Liver (tissue), 9 donors: ENCODE measurements around the gene YLPM1. TPM values are rescaled to one million over a fixed set of nuclear protein-coding genes. Genes with fewer than 3 reads are reported as not detected.

Source experiments
- DNase-seq: peaks from one replicate; pipeline ENCODE4 v3.0.0-alpha.2; 2017; ENCODE audit warnings: low spot score
- H3K27ac ChIP-seq, 2 donors: one replicate each; pipeline ENCODE4 v1.7.0; 2013; ENCODE audit warnings: inconsistent platforms in 2 of 2, low read length in 2 of 2, control low read depth in 1 of 2, low read depth in 1 of 2, mild to moderate bottlenecking in 1 of 2
- H3K27me3 ChIP-seq, 4 donors: one replicate each; pipeline versions ENCODE4 v1.6.1 to v1.7.0; 2013; ENCODE audit warnings: low read length in 3 of 4, inconsistent platforms in 1 of 4, mild to moderate bottlenecking in 1 of 4, moderate library complexity in 1 of 4; ENCODE audit not compliant: control insufficient read depth in 4 of 4, insufficient read depth in 4 of 4
- H3K36me3 ChIP-seq, 4 donors: one replicate each; pipeline versions ENCODE4 v1.6.1 to v1.7.0; 2013; ENCODE audit warnings: low read length in 3 of 4, mild to moderate bottlenecking in 3 of 4, low read depth in 1 of 4, moderate library complexity in 1 of 4; ENCODE audit not compliant: control insufficient read depth in 4 of 4, insufficient read depth in 3 of 4
- H3K4me1 ChIP-seq, 4 donors: one replicate each; pipeline versions ENCODE4 v1.6.1 to v1.7.0; 2013; ENCODE audit warnings: low read length in 3 of 4, mild to moderate bottlenecking in 3 of 4, moderate library complexity in 1 of 4; ENCODE audit not compliant: control insufficient read depth in 4 of 4, insufficient read depth in 4 of 4
- H3K4me3 ChIP-seq, 3 donors: one replicate each; pipeline versions ENCODE4 v1.6.1 to v1.7.0; 2013; ENCODE audit warnings: low read length in 3 of 3, control low read depth in 1 of 3, low read depth in 1 of 3, mild to moderate bottlenecking in 1 of 3
- H3K9ac ChIP-seq, 2 donors: one replicate each; pipeline ENCODE4 v1.7.0; 2013; ENCODE audit warnings: low read length in 2 of 2, mild to moderate bottlenecking in 2 of 2, moderate library complexity in 2 of 2, control low read depth in 1 of 2, low read depth in 1 of 2
- H3K9me3 ChIP-seq, 4 donors: one replicate each; pipeline versions ENCODE4 v1.6.1 to v1.7.0; 2013; ENCODE audit warnings: low read length in 3 of 4; ENCODE audit not compliant: control insufficient read depth in 4 of 4
- ATF3 ChIP-seq: IDR thresholded peaks from 2 replicates; pipeline ENCODE4 v1.6.1; 2016; ENCODE audit warnings: antibody characterized with exemption
- CTCF ChIP-seq: fragments of 150-350 bp; IDR thresholded peaks from 2 replicates; pipeline ENCODE4 v1.5.1; 2017; ENCODE audit warnings: improper control_type of control experiment, low read depth, low read length; ENCODE audit not compliant: missing input control
- EGR1 ChIP-seq, 2 donors: IDR thresholded peaks; 2 replicates each; pipeline ENCODE4 v1.6.1; 2016 to 2018; ENCODE audit warnings: antibody characterized with exemption in 2 of 2, low read depth in 2 of 2
- FOXA1 ChIP-seq: IDR thresholded peaks from 2 replicates; pipeline ENCODE4 v1.6.1; 2016; ENCODE audit warnings: antibody characterized with exemption
- FOXA2 ChIP-seq: IDR thresholded peaks from 2 replicates; pipeline ENCODE4 v1.6.1; 2016; ENCODE audit warnings: antibody characterized with exemption
- GABPA ChIP-seq, 2 donors: IDR thresholded peaks in 1 of 2; conservative IDR thresholded peaks in 1 of 2; 2 replicates each; pipeline ENCODE4 v1.6.1; 2016; ENCODE audit warnings: antibody characterized with exemption in 2 of 2, mild to moderate bottlenecking in 1 of 2, moderate library complexity in 1 of 2
- HNF4A ChIP-seq, 2 donors: conservative IDR thresholded peaks; 2 replicates each; pipeline ENCODE4 v1.6.1; 2016; ENCODE audit warnings: antibody characterized with exemption in 2 of 2, mild to moderate bottlenecking in 2 of 2
- HNF4G ChIP-seq: IDR thresholded peaks from 2 replicates; pipeline ENCODE4 v1.6.1; 2016; ENCODE audit warnings: antibody characterized with exemption
- JUND ChIP-seq, 2 donors: IDR thresholded peaks; 2 replicates each; pipeline ENCODE4 v1.6.1; 2016; ENCODE audit warnings: antibody characterized with exemption in 2 of 2
- MAX ChIP-seq: IDR thresholded peaks from 2 replicates; pipeline ENCODE4 v1.6.1; 2016; ENCODE audit warnings: antibody characterized with exemption
- NR2F2 ChIP-seq: IDR thresholded peaks from 2 replicates; pipeline ENCODE4 v1.6.1; 2016; ENCODE audit warnings: antibody characterized with exemption
- RAD21 ChIP-seq, 2 donors: IDR thresholded peaks; 2 replicates each; pipeline ENCODE4 v1.6.1; 2016; ENCODE audit warnings: antibody characterized with exemption in 2 of 2, mild to moderate bottlenecking in 2 of 2
- REST ChIP-seq: IDR thresholded peaks from 2 replicates; pipeline ENCODE4 v1.6.1; 2016; ENCODE audit warnings: antibody characterized with exemption, mild to moderate bottlenecking
- RXRA ChIP-seq, 2 donors: IDR thresholded peaks; 2 replicates each; pipeline ENCODE4 v1.6.1; 2017 to 2018; ENCODE audit warnings: antibody characterized with exemption in 2 of 2, mild to moderate bottlenecking in 1 of 2
- SP1 ChIP-seq: IDR thresholded peaks from 2 replicates; pipeline ENCODE4 v1.6.1; 2018; ENCODE audit warnings: antibody characterized with exemption, mild to moderate bottlenecking
- TAF1 ChIP-seq: conservative IDR thresholded peaks from 2 replicates; pipeline ENCODE4 v1.6.1; 2016; ENCODE audit warnings: antibody characterized with exemption, mild to moderate bottlenecking
- YY1 ChIP-seq: IDR thresholded peaks from 2 replicates; pipeline ENCODE4 v1.6.1; 2016; ENCODE audit warnings: antibody characterized with exemption, mild to moderate bottlenecking
- ZBTB33 ChIP-seq: IDR thresholded peaks from 2 replicates; pipeline ENCODE4 v1.6.1; 2016; ENCODE audit warnings: antibody characterized with exemption
- WGBS: extraction: QIAGEN DNeasy Blood & Tissue Kit; methylation state at CpG from one replicate; pipeline ENCODE4 v1.1.7; 2013; 5-methylcytosine and 5-hydroxymethylcytosine counted together
- polyA plus RNA-seq, 2 donors: library from polyadenylated mRNA; stranded (reverse) in 1 of 2; unstranded in 1 of 2; fragments of 200-250 nt in 1 of 2; fragments of >200 nt in 1 of 2; fragmentation: Nextera tagmentation in 1 of 2; extraction: Ambion mirVana in 1 of 2; gene quantifications; one replicate each; pipeline versions ENCODE4 v1.2.1 to v1.2.3, GENCODE V29; 2013 to 2015
- total RNA-seq, 2 donors: library from RNA; depleted of rRNA; stranded (reverse); fragments of >200 nt; gene quantifications; one replicate each; pipeline ENCODE4 v1.2.3, GENCODE V29; 2014
- donor health status: healthy.
- donor health status: healthy.
- donor health status: healthy.
- donor health status: healthy.
- donor health status: healthy.

Gene YLPM1
- total and polyA plus RNA-seq, 4 donors, result 5.9 to 27.3 (median 13.2) TPM

- H3K4me1 ChIP-seq, result peaks cover 0 to 5% (median 3%) of the 10 kb centered on the region in 4 donors
- DNase-seq, result no peak
- H3K9me3 ChIP-seq, result no peaks in the 10 kb centered on the region
- H3K9ac ChIP-seq, result no peak overlapping the region
- 99% methylated on average over 2 of the region's 2 CpGs for WGBS
- H3K27me3 ChIP-seq, result no peaks in the 10 kb centered on the region
- no peak overlapping the region for H3K4me3 ChIP-seq
- H3K36me3 ChIP-seq, result peaks cover 0 to 11% (median 6%) of the 10 kb centered on the region in 4 donors
- H3K27ac ChIP-seq, result no peak overlapping the region
- no peak for TF ChIP-seq ATF3
- TF ChIP-seq HNF4A (conservative IDR thresholded peaks at IDR 0.05), result no peak
- no peak for TF ChIP-seq ZBTB33
- no peak for TF ChIP-seq REST
- no peak for TF ChIP-seq YY1
- TF ChIP-seq RAD21 (IDR thresholded peaks at IDR 0.05), result no peak
- no peak for TF ChIP-seq JUND (IDR thresholded peaks at IDR 0.05)
- TF ChIP-seq HNF4G, result no peak
- TF ChIP-seq GABPA (IDR thresholded peaks at IDR 0.05 in 1 of 2, conservative IDR thresholded peaks at IDR 0.05 in 1 of 2), result no peak
- TF ChIP-seq TAF1, result no peak
- TF ChIP-seq RXRA (IDR thresholded peaks at IDR 0.05), result no peak
- TF ChIP-seq MAX, result no peak
- TF ChIP-seq CTCF, result no peak
- no peak for TF ChIP-seq NR2F2
- TF ChIP-seq SP1, result no peak
- TF ChIP-seq FOXA2, result no peak
- no peak for TF ChIP-seq EGR1 (IDR thresholded peaks at IDR 0.05; ENCODE audit: low read depth in 2 of 2)
- TF ChIP-seq FOXA1, result no peak
Measured at GRCh38 chr14:74794947-74795346, 31.8 kb downstream of the YLPM1 start.
